PC-9 (cell line): ENCODE data around the gene AUH. TPM values are rescaled to one million over a fixed set of nuclear protein-coding genes. Genes with fewer than 3 reads are reported as not detected.

Experiments
- BruUV-seq: library from RNA; stranded (reverse); fragments of 400-500 nt; replicated peaks from 2 replicates; lab custom pipeline; 2021; lab: Mats Ljungman, UMichigan
- CTCF ChIA-PET: fragments of 300-600 bp; sonication (Branson Sonifier 250); formaldehyde crosslinking; loops from one replicate; lab custom pipeline; 2022; ENCODE audit warnings: antibody characterized with exemption; lab: Charles Lee
- POLR2A ChIA-PET: fragments of 300-600 bp; sonication (Branson Sonifier 250); formaldehyde crosslinking; loops from one replicate; lab custom pipeline; 2022; ENCODE audit warnings: antibody characterized with exemption; ENCODE audit not compliant: unreplicated experiment; lab: Charles Lee
- DNase-seq, 2 experiments: peaks; one replicate each; pipeline versions ENCODE4 v3.0.0 to v3.0.0-alpha.2; 2015 to 2022; ENCODE audit warnings: mixed read lengths in 1 of 2
- H2AFZ ChIP-seq: fragments of 200-600 bp; sonication (generic); 2 replicates; pipeline ENCODE4 v1.8.1; 2017; ENCODE audit warnings: antibody characterized with exemption
- H3F3A ChIP-seq: fragments of 200-600 bp; sonication (generic); 2 replicates; pipeline ENCODE4 v1.8.1; 2017; ENCODE audit warnings: antibody characterized with exemption, mild to moderate bottlenecking, low read depth; ENCODE audit not compliant: insufficient read depth
- H3K27ac ChIP-seq: fragments of 200-600 bp; sonication (generic); 2 replicates; pipeline ENCODE4 v1.6.1; 2016; ENCODE audit warnings: mixed run types
- H3K27me3 ChIP-seq: fragments of 200-600 bp; sonication (generic); 2 replicates; pipeline ENCODE4 v1.6.1; 2016; ENCODE audit warnings: low read depth, mixed run types; ENCODE audit not compliant: insufficient read depth
- H3K36me3 ChIP-seq: fragments of 200-600 bp; sonication (generic); 2 replicates; pipeline ENCODE4 v1.6.1; 2016; ENCODE audit warnings: low read depth, mixed run types
- H3K4me1 ChIP-seq: fragments of 200-600 bp; sonication (generic); replicated peaks from 2 replicates; pipeline ENCODE4 v1.6.1; 2016; ENCODE audit warnings: mixed run types; ENCODE audit not compliant: insufficient read depth
- H3K4me2 ChIP-seq: fragments of 200-600 bp; sonication (generic); 2 replicates; pipeline ENCODE4 v1.6.1; 2017; ENCODE audit warnings: mixed run types
- H3K4me3 ChIP-seq: fragments of 200-600 bp; sonication (generic); 2 replicates; pipeline ENCODE4 v1.6.1; 2016; ENCODE audit warnings: mixed run types
- H3K79me2 ChIP-seq: fragments of 200-600 bp; sonication (generic); 2 replicates; pipeline ENCODE4 v1.6.1; 2017; ENCODE audit warnings: low read depth, mixed run types
- H3K9me2 ChIP-seq: fragments of 200-600 bp; sonication (generic); 2 replicates; pipeline ENCODE4 v1.8.1; 2017; ENCODE audit warnings: mild to moderate bottlenecking; ENCODE audit not compliant: insufficient read depth
- H3K9me3 ChIP-seq: fragments of 200-600 bp; sonication (generic); 2 replicates; pipeline ENCODE4 v1.8.1; 2016; ENCODE audit warnings: low read depth; ENCODE audit not compliant: insufficient read depth
- H4K20me1 ChIP-seq: fragments of 200-600 bp; sonication (generic); 2 replicates; pipeline ENCODE4 v1.8.1; 2017; ENCODE audit not compliant: insufficient read depth
- CTCF ChIP-seq: fragments of 200-600 bp; sonication (generic); conservative IDR thresholded peaks from 2 replicates; pipeline ENCODE4 v1.6.1; 2017; ENCODE audit warnings: mixed run types, antibody characterized with exemption, mild to moderate bottlenecking, moderate library complexity
- EZH2 ChIP-seq: fragments of 200-600 bp; sonication (generic); IDR thresholded peaks from 2 replicates; pipeline ENCODE4 v1.8.0; 2017; ENCODE audit warnings: antibody characterized with exemption, low read depth
- intact Hi-C: fragments of 100-400 bp; cut with micrococcal nuclease; formaldehyde crosslinking; loops from one replicate; pipeline ENCODE4 v1.10.0; 2022; ENCODE audit not compliant: unreplicated experiment
- total RNA-seq: library from RNA; stranded (reverse); gene quantifications from 2 replicates; pipeline ENCODE4 v1.2.3, GENCODE V29; 2021

AUH gene
- total RNA-seq, 1 experiment from 2014 or later, result 24.9 TPM

GRCh38 chr9:91219557-91219956 lies 142.2 kb downstream of the AUH start:
- H3K36me3 ChIP-seq, result 0 out of 2 replicates have a peak, but pooled peaks cover 5% of the 10 kb centered on the region
- H4K20me1 ChIP-seq, result no peaks in the 10 kb centered on the region
- no peaks in the 10 kb centered on the region for H3K79me2 ChIP-seq
- H3F3A ChIP-seq, result no peaks in the 10 kb centered on the region
- no peaks in the 10 kb centered on the region for H3K27me3 ChIP-seq
- H3K4me2 ChIP-seq, result no peak overlapping the region
- no peak overlapping the region for H3K4me3 ChIP-seq
- H3K9me2 ChIP-seq, result no peaks in the 10 kb centered on the region
- no peaks in the 10 kb centered on the region for H3K4me1 ChIP-seq
- no peak overlapping the region for H2AFZ ChIP-seq
- H3K9me3 ChIP-seq, result no peaks in the 10 kb centered on the region
- no TSS peak for BruUV-seq
- POLR2A ChIA-PET, result no interaction called here
- no peak for DNase-seq
- intact Hi-C loops, result no loop called here
- CTCF ChIA-PET, result interaction anchor here (0.6 kb wide), 2 partner anchors 45 to 92 kb away, joined by 4 to 5 read pairs; no protein-coding TSS in a partner anchor
- TF ChIP-seq EZH2, result no peak
- no peak for TF ChIP-seq CTCF
- no peak overlapping the region for H3K27ac ChIP-seq

- H3K4me2 ChIP-seq, result no peak overlapping the region
- CTCF ChIA-PET, result no interaction called here
- no peaks in the 10 kb centered on the region for H3K79me2 ChIP-seq
- BruUV-seq, result no TSS peak
- no peak overlapping the region for H3K4me3 ChIP-seq
- H3K9me2 ChIP-seq, result no peaks in the 10 kb centered on the region
- TF ChIP-seq CTCF (no peak), EZH2 (no peak)
- H2AFZ ChIP-seq, result no peak overlapping the region
- no peaks in the 10 kb centered on the region for H3K9me3 ChIP-seq
- DNase-seq, result no peak
- H3K4me1 ChIP-seq, result no peaks in the 10 kb centered on the region
- no peaks in the 10 kb centered on the region for H3K27me3 ChIP-seq
- no peaks in the 10 kb centered on the region for H3F3A ChIP-seq
- no peak overlapping the region for H3K27ac ChIP-seq
- intact Hi-C loops, result no loop called here
- POLR2A ChIA-PET, result no interaction called here
- H4K20me1 ChIP-seq, result no peaks in the 10 kb centered on the region
- 0 out of 2 replicates have a peak, but pooled peaks cover 5% of the 10 kb centered on the region for H3K36me3 ChIP-seq
These were observed 144.3 kb downstream of the AUH start for GRCh38 chr9:91217388-91217787.

- Histone ChIP-seq H3F3A (no peaks in the 10 kb centered on the region), H3K9me2 (no peaks in the 10 kb centered on the region), H3K27ac (no peak overlapping the region), H3K4me3 (no peak overlapping the region), H3K4me1 (no peaks in the 10 kb centered on the region), H3K36me3 (0 out of 2 replicates have a peak, but pooled peaks cover 1% of the 10 kb centered on the region), H3K79me2 (no peaks in the 10 kb centered on the region), H4K20me1 (no peaks in the 10 kb centered on the region), H3K9me3 (no peaks in the 10 kb centered on the region), H3K27me3 (no peaks in the 10 kb centered on the region), H2AFZ (no peak overlapping the region), H3K4me2 (no peak overlapping the region)
- intact Hi-C loops, result no loop called here
- ChIA-PET POLR2A (no interaction called here), CTCF (no interaction called here)
- no peak for TF ChIP-seq EZH2
- DNase-seq, result no peak
- no TSS peak for BruUV-seq
These were observed 146.9 kb downstream of the AUH start for GRCh38 chr9:91214867-91215266.

- no peak overlapping the region for H3K27ac ChIP-seq
- DNase-seq, result no peak
- no peaks in the 10 kb centered on the region for H3K36me3 ChIP-seq
- no peaks in the 10 kb centered on the region for H3K79me2 ChIP-seq
- intact Hi-C loops, result no loop called here
- no peaks in the 10 kb centered on the region for H3K9me3 ChIP-seq
- H2AFZ ChIP-seq, result no peak overlapping the region
- no peak overlapping the region for H3K4me3 ChIP-seq
- H3K9me2 ChIP-seq, result no peaks in the 10 kb centered on the region
- BruUV-seq, result no TSS peak
- POLR2A ChIA-PET, result no interaction called here
- H3K27me3 ChIP-seq, result no peaks in the 10 kb centered on the region
- CTCF ChIA-PET, result no interaction called here
- no peaks in the 10 kb centered on the region for H3K4me1 ChIP-seq
- no peak overlapping the region for H3K4me2 ChIP-seq
- no peaks in the 10 kb centered on the region for H4K20me1 ChIP-seq
- TF ChIP-seq CTCF, result no peak
- TF ChIP-seq EZH2, result no peak
- no peaks in the 10 kb centered on the region for H3F3A ChIP-seq
These were observed 147.6 kb downstream of the AUH start for GRCh38 chr9:91214086-91214485.
